Skin epidermis (tissue), 12 donors: ENCODE measurements around the gene FCHSD2.
"Not testable (repeated sequence)": the region's sequence is repeated elsewhere in the genome, so short reads cannot be mapped to it uniquely, and the experiment has no call there.

Experiments
- H3K27ac ChIP-seq, 21 experiments: fragments of 200-600 bp; sonication (generic) in 11 of 21; one replicate each; pipeline ENCODE4 v1.5.0; 2020; ENCODE audit warnings: mild to moderate bottlenecking in 3 of 21, inconsistent platforms in 2 of 21, moderate library complexity in 2 of 21
- H3K4me3 ChIP-seq, 7 experiments: fragments of 200-600 bp; sonication (generic) in 2 of 7; one replicate each; pipeline ENCODE4 v1.5.0; 2020; ENCODE audit warnings: inconsistent platforms in 2 of 7, mild to moderate bottlenecking in 2 of 7, moderate library complexity in 1 of 7

FCHSD2 gene

DNA sequence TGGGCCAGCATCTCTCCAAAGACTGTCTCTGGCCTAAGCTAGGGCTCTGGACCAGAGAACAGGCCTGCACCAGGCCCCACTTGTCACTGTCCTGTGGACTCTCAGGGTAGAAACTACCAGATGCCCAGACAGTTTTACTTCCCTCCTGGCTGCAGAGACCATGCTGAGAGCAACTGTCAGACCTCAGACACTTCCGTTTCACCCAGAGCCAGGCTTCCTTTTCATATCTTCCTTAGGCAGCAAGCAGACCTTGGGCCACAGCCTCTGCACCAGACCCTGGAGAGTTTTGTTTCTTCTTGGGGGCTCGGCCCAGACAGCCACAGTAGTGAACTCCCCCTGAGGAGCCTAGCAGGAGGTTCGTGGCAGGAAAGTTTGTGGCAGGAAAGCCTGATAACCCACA is 12.1 kb upstream of the FCHSD2 start:
- Histone ChIP-seq H3K4me3 (no peak overlapping the region), H3K27ac (peak overlapping the region in 15 of 21 experiments; percentile 2 to 92 (median 68))

DNA sequence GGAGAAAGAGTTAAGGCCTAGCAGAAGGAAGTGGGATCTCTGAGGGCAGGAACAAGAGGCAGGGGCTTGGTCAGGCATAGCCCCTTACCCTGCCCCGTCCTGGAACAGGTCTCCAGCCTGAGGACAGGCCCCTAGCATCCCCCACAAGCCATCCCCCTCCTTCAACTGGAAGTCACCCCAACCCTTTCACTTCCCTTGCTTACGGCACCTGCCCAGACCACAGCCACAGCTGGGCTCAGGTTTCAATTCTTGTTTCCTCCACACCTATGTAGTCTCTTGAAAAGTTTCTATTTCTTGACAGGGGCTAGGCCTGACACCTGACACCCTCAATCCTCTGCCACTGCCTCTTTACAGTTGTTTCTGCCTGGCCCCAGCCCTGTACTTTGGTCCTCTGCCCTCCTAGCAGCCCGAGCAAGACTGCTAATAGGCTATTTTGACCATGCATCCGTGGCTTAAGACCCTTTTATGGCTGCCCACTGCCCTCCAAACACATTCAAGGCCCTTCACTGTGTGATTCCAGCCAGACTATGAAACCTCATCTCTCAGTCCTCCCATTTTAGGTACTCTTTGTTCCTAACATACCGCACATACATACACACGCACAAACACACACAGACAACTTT is 10.9 kb upstream of the FCHSD2 start:
- H3K27ac ChIP-seq = peak overlapping the region in 14 of 21 experiments; percentile 3 to 92 (median 68)
- no peak overlapping the region for H3K4me3 ChIP-seq

DNA sequence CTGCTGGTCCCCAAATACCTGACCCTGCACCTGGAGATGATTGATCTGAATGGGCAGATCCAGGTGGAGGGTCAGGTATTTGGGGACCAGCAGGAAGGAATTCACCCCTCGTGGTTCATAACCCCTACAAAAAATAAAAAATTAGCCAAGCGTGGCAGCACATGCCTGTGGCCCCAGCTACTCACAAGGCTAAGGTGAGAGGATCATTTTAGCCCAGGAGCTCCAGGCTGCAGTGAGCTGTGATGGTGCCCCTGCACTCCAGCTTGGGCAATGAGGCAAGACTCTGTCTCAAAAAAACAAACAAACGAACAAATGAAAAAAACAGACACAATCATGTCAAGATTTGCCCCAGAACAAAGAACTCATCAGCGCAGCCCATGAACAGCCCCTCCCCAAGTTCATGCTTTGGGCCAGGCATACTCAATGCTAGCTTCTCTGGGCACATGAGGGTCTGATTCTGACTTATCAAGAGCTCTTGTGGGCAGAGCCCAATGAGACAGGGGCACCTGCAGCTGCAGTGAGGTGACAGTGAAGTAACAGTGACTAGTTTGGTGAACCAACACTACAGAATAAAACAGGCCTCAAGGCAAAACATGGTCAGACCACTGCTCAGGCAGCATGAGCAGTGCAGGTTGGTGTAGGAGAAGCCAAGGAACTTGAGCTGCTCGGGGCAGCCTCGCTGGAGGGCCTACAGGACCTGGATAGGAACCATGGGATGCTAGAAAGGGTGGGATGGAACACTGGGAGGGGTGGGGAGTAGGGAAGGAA is 10.2 kb upstream of the FCHSD2 start:
- Histone ChIP-seq H3K4me3 (no peak overlapping the region), H3K27ac (peak overlapping the region in 9 of 21 experiments; percentile 35 to 90 (median 72))

DNA sequence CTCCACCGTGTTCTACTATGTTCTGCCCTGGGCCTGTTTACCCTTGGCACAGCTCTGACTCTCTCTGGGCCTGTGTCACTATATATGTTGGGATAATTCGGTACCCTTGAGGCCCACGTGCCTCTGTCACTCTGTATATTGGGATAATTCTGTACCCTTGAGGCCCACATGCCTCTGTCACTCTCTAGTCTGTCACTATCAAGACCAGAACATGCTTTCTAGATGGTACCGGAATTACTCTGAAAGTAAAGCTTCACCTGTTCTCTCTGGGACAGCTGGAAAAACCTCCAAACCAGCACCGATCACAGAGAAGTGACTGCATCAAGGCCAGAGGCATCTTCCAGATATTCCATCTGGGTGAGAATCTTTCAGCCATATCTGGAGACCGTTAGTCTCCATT is 9.3 kb upstream of the FCHSD2 start:
- Histone ChIP-seq H3K27ac (peak overlapping the region in 2 of 21 experiments; percentile 77 to 90), H3K4me3 (no peak overlapping the region)

DNA sequence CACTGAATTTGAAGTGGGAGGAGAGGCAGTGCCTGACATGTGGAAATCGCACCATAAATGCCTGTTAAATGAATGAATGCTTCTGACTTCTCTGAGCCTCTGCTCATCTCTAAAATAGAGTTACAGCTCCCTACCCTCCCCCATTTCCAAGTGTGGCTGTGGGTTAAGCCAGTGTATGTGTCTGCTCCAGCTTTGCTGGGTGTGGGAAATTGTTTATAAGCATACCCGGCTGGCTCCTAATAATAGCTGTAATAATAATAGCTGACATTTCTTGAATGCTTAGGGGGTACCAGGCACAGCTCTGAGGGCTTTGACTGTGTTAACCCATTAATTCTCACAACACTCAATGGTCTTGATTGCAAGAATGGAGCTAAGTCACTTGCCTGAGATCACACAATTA is 7.0 kb upstream of the FCHSD2 start:
- no peak overlapping the region for H3K27ac ChIP-seq
- no peak overlapping the region for H3K4me3 ChIP-seq

DNA sequence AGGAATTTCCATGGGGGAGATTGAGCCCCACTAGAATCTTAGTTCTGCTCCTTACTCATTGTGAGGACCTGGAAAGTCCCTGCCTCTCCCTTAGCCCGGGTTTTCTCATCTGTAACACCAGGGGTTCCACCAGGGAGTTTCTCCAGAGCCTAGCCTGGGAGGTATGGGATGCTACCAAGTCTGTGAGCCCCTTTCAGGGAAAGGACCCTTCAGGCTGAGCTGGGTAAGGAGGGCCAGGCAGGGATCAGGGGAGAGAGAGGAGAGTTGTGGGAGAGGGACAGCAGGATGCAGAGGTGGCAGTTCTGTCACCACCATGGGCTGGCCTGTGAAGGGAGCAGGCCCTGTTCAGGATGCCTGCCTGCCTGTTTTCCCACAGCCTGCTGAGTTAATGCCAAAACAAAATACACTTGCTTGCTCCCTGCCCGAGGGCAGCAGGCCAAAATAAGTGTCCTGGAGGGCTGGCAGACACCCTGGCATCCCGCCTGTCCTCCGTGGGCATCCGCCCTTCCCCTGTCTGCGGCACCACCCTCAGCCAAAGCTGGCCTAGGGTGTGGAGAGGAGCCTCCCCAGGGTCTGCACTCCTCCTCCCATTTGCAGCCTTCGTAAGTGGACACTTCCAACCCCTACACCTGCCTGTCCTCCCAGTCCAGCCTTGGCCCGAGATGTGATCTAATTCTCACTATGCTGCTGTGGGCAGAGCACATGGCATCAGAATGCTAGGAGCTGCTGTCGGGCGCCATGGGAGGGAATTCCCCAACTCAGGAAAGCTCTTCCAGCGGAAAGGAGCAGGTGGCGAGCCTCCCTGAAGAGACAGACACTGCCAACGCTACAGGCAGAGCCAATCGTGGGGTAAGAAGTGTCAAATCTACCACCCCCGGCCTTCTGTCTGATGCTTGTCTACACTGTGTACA is 5.9 kb upstream of the FCHSD2 start:
- Histone ChIP-seq H3K27ac (peak overlapping the region in 7 of 21 experiments; percentile 6 to 56 (median 41)), H3K4me3 (no peak overlapping the region)

DNA sequence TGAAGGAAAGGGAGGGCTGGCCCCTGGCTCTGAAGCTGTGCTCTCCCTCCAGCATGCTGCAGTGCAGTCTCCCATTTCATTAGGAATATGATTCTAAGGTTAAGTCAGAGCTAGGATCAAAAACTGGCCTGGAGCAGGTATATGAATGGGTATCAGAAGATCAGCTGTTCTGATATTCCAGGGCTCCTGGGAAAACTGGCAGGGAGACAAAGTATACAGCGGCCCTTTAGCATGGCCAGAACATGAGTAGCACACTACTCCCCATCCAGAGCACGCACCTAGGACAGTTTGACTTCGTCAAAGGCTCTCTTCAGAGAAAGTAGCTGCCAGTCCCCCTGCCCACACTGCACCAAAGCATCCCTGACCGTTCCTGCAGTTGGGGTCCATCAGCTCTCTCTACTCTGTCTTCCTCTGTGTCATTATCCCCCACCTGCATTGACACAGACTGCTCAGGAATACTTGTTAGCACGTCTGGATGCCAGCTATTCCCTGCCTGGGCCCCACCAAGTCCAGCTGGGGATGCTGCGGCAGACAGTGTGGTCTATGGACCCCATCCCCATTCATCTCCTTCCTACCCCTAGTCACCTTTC is 4.0 kb upstream of the FCHSD2 start:
- H3K27ac ChIP-seq = peak overlapping the region in 1 of 21 experiments; percentile 56
- H3K4me3 ChIP-seq = no peak overlapping the region

DNA sequence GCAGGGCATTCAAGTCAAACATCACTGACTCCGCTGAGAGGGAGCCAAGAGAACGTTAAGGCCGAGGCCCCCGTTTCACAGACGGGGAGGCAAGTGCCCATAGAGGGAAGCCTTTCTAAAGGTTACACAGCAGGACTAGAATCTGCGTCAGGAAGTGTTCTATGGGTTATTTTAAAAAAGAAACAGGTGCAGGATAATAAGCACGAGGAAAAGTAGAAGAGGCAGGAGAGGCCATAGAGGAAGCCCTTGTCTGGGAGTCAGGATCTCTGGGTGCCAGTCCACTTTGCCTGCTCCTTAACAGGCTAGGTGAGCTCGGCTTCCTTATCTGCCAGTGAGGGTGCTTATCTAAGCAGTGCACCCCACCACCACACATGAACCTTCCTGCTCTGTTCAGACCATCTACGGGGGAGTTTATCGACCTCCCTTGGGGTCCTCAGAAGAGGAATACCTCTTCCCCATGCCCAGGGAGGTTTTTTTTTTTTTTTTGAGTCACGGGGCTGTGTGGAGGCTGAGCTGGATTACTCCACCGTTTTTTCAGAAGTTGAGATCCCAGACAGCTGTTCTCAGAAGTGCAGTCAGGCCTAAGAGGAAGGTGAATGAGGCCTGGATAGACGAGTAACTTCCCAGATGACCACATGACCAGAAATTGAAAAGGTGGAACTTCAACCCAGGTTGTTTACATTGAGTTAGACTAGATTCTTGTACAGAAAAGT is 1.2 kb upstream of the FCHSD2 start:
- Histone ChIP-seq H3K27ac (peak overlapping the region in 20 of 21 experiments; percentile 91 to 98 (median 96)), H3K4me3 (peak overlapping the region; percentile 69 to 92 (median 81))

DNA sequence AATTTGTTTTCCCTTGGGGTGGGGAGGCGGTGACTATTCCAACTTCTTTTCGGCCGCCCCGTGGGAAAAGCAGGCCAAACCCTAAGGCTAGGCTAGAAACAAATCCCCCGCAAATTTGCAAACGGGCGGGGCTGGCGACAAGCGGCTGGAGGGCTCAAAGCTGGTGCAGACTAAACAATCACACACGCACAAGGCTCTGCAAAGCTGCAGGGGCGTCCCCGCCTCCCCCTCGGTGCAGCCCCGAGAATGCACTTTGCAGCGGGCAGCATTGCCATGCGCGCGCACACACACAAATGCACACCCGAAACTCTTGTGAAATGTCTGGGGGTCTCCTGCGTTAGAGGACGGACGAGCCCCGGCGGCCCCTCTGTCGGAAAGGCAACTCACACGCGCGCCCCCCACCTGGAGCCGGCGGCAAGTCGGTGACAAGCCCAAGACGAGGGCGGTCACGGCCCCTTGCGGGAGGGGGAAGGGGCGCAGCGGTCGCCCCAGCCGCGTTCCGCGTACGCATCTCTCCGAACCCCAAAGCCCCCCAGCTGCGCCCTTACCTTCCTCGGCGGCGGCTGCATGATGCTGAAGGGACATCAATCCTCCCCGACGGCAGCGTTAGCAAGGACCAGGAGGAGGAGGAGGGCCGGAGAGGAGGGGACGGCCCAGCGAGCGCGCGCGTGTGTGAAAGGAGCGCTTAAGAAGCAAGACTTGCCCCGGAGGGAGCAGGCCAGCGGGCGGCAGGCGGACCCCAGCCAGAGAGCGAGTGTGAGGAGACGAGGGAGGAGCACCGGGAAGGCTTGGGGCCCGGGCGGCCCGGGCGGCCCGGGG is 600 bp downstream of the FCHSD2 start:
- H3K27ac ChIP-seq = peak overlapping the region; percentile 79 to 98 (median 95)
- peak overlapping the region; percentile 69 to 92 (median 81) for H3K4me3 ChIP-seq

DNA sequence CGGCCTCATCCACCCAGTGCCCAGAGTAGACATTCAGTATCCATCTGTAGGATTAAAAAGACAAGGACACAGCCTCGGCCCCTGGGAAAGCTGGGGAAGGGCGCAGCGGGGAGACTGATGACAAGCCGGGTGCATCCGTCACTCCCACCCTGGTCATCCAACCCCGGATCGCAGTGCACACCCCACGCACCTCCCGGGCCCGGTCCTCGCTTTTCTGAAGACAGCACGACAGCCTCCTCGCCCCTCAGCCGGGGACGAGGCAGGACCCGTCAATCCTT is 1.1 kb downstream of the FCHSD2 start:
- peak overlapping the region; percentile 3 to 98 (median 95) for H3K27ac ChIP-seq
- H3K4me3 ChIP-seq = peak overlapping the region; percentile 69 to 92 (median 81)

DNA sequence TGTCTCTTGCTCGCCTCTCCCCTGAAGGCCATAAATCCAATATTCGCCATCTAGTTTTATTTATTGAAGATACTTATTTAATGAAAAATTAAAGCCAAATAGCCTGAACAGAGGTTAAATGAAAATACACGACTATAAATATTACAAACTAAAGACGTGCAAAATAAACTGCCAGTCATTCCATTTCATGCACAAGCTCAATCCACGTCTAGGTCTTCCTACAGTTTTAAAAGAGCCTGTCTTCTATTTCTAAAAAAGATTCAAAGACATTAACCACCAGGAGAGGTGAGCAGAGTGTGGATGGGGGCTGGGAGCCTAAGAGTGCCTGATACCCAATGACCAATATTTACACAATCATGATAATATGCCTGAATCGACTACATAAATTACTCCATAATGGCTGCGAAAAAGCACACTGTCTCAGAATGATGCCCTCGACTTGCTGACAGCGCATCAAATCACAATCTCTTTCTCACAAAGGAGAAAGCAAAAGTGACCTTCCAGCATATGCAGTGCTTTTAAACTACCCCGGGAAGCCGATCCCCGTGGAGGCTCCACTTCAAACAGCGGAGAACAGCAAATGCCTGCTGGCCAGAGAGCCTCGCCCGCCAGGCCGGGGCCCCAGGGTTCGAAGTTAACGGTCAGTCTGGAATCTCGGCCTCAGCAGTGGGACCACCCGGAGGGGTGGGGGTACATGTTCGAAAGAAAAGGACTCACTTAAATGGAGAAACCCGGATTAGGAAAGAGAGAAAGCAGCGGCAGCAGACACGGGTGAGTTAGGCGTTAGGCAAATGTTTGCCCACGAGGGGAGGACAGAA is 1.7 kb downstream of the FCHSD2 start:
- H3K4me3 ChIP-seq = peak overlapping the region; percentile 69 to 92 (median 81)
- peak overlapping the region in 20 of 21 experiments; percentile 3 to 98 (median 95) for H3K27ac ChIP-seq

DNA sequence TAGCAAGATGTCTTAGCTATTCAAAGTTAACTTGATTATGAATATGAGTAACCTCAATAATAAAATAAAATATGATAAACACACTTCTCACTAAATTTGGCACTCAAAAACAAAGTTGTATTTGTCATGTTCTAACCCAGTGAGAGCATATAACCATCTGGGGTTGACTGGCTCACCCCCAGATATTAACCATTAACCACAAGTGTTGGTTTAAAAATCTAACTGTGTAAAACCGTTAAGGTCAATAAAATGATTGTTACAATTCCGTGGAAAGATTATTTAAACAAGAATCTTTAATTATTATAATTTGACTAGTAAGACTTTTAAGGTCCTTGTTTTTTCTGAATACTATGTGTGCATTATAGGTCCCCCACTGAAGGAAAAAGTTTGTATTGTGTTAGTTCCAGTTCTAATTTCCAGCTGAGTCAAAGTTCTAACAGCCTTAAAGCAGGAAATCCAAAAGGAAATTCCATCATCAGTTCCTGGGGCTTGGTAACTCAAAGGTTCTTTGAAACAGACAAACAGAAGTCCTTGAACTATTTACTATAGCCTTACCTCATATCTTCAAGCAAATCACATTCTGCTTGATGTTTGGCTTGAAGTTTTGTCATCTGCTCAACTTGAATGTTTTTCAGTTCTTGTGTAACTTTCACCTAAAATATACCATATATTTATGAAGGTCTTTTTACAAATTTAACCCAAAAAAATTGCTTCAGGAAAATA is 2.5 kb downstream of the FCHSD2 start:
- peak overlapping the region in 2 of 7 experiments; percentile 90 to 92 for H3K4me3 ChIP-seq
- peak overlapping the region in 9 of 21 experiments; percentile 91 to 98 (median 93) for H3K27ac ChIP-seq

DNA sequence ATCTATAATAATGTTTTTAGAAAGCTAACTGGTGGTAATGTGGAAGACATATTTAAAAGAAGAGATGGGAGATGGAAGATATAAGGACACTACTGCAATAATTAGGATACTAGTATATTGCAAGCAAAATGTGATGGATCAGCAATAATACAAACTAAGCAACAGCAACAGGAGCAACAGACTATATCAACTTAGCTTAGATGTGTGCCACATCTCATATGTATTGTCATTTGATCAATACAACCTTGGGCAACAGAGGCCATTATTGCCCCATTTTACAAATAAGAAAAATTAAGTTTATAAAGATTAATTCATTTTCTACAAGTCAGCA is 4.2 kb downstream of the FCHSD2 start:
- Histone ChIP-seq H3K27ac (peak overlapping the region in 1 of 21 experiments; percentile 10), H3K4me3 (no peak overlapping the region)

DNA sequence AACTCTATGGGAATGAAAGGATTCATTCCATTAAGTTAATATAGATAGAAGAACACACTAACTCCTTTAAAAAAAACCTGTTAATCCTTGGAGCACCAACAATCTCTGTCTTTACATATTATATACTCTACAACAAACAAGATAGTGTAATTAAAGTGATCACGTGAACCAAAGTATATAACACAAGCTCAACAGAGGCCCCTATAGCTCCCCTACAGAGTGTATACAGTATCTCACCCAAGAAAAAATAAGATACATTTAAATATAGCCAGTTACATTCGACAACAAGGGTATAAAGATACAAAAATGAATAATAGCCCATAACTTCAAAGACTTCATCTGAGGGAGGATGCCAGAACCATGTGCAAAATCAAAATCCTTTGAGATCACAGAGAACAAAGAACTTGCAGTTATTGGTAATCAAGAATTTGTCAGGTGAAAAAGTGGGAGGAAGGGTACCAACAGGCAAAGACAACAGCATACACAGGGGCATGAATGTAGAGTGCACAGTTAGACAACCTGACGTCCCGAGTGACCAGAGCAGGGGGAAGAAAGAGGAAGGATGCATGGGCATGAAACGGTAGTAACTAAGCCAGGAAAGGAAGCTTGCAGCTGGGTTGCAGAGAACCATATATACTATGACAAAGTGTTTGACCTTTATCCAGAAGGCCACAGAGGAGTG is 4.7 kb downstream of the FCHSD2 start:
- Histone ChIP-seq H3K4me3 (no peak overlapping the region), H3K27ac (peak overlapping the region in 1 of 21 experiments; percentile 10)

DNA sequence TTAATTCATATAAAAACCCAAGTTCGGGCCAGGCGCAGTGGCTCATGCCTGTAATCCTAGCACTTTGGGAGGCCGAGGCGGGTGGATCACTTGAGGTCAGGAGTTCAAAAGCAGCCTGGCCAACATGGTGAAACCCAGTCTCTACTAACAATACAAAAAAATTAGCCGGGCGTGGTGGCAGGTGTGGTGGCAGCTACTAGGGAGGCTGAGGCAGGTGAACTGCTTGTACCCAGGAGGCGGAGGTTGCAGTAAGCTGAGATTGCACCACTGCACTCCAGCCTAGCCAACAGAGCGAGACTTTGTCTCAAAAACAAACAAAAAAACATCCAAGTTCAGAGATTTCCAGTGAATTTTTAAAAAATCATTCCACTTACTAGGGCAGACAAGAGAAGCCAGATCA is 5.4 kb downstream of the FCHSD2 start:
- not testable (repeated sequence) for H3K4me3 ChIP-seq, H3K27ac ChIP-seq
